ENCODE measurements around the gene CDK4. TPM values are rescaled to one million over a fixed set of nuclear protein-coding genes. Genes with fewer than 3 reads are reported as not detected.

Gene CDK4
- total and polyA plus RNA-seq, 2 of the 13 experiments (the other 11 are each of a cell fraction or from before 2014, with no cell fraction given): 191 to 209 TPM

DNA sequence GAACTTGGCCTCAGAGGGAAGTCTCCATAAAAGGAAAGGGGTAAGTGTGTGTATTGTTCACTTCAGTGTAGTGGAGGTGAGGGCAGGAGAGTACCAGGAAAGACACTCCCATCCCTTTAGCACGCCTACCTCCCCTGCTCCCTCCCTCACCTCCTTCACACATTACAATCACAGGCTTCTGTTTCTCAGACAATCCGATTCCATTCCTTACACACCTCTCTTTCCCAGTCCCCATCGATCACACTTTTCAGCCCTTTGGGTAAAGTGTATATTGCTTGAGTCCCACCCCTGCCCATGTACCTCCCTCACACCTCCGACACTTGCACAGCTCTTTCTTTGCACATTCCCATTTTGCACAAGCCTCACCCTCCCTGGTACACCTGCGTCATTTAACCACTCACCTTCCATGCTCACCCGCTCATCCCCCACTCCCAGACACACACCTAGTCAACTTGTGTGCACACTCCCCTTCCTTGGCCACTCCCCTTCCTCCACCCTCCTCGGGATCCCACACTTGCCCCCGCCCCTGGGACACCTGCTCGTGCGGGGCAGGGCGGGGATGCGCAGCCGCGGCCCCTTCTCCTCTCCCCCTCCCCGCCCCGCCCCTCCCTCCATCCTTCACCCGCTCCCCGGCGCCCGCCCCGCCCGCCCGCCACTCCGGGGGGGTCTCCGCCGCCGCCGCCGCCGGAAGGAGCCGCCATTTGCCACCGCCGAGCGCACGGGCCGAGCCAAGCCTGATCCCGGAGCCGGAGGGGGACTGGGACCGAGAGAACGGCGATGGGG is 2.5 kb upstream of the CDK4 start, which contains the start of gene MARCHF9 (continued):
- TF ChIP-seq, protein P1, sequence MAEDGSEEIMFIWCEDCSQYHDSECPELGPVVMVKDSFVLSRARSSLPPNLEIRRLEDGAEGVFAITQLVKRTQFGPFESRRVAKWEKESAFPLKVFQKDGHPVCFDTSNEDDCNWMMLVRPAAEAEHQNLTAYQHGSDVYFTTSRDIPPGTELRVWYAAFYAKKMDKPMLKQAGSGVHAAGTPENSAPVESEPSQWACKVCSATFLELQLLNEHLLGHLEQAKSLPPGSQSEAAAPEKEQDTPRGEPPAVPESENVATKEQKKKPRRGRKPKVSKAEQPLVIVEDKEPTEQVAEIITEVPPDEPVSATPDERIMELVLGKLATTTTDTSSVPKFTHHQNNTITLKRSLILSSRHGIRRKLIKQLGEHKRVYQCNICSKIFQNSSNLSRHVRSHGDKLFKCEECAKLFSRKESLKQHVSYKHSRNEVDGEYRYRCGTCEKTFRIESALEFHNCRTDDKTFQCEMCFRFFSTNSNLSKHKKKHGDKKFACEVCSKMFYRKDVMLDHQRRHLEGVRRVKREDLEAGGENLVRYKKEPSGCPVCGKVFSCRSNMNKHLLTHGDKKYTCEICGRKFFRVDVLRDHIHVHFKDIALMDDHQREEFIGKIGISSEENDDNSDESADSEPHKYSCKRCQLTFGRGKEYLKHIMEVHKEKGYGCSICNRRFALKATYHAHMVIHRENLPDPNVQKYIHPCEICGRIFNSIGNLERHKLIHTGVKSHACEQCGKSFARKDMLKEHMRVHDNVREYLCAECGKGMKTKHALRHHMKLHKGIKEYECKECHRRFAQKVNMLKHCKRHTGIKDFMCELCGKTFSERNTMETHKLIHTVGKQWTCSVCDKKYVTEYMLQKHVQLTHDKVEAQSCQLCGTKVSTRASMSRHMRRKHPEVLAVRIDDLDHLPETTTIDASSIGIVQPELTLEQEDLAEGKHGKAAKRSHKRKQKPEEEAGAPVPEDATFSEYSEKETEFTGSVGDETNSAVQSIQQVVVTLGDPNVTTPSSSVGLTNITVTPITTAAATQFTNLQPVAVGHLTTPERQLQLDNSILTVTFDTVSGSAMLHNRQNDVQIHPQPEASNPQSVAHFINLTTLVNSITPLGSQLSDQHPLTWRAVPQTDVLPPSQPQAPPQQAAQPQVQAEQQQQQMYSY (CRISPR knock-in tag; IDR thresholded peaks at IDR 0.05): no peak
- TF ChIP-seq KDM2A (CRISPR knock-in tag; IDR thresholded peaks at IDR 0.05; ENCODE audit: borderline replicate concordance, low read depth) (peak; percentile 54; the same call in 1 of the 2 replicates), AKAP8 (CRISPR knock-in tag; IDR thresholded peaks at IDR 0.05) (peak; percentile 94), ZNF563 (CRISPR knock-in tag; IDR thresholded peaks at IDR 0.05) (no peak), SIN3A (IDR thresholded peaks at IDR 0.05; ENCODE audit: borderline replicate concordance, low read depth, low read length) (peak; percentile 26; the same call in 1 of the 2 replicates), NONO (IDR thresholded peaks at IDR 0.05) (no peak), NONO (CRISPR knock-in tag; conservative IDR thresholded peaks at IDR 0.05) (peak; percentile 45), PHF5A (CRISPR knock-in tag; IDR thresholded peaks at IDR 0.05; ENCODE audit: low read depth, unreplicated experiment) (no peak), ZNF615 (CRISPR knock-in tag; IDR thresholded peaks at IDR 0.05; ENCODE audit: borderline replicate concordance) (no peak), ZNF207 (IDR thresholded peaks at IDR 0.05; ENCODE audit: borderline replicate concordance) (no peak)
- TF ChIP-seq, protein P2, sequence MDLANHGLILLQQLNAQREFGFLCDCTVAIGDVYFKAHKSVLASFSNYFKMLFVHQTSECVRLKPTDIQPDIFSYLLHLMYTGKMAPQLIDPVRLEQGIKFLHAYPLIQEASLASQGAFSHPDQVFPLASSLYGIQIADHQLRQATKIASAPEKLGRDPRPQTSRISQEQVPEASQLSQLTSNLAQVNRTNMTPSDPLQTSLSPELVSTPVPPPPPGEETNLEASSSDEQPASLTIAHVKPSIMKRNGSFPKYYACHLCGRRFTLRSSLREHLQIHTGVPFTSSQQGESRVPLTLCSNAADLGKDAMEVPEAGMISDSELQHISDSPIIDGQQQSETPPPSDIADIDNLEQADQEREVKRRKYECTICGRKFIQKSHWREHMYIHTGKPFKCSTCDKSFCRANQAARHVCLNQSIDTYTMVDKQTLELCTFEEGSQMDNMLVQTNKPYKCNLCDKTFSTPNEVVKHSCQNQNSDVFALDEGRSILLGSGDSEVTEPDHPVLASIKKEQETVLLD (CRISPR knock-in tag; IDR thresholded peaks at IDR 0.05; ENCODE audit: low read depth): 0 out of 2 replicates have a peak, but pooled peaks have one; percentile 34
- TF ChIP-seq, protein P3, sequence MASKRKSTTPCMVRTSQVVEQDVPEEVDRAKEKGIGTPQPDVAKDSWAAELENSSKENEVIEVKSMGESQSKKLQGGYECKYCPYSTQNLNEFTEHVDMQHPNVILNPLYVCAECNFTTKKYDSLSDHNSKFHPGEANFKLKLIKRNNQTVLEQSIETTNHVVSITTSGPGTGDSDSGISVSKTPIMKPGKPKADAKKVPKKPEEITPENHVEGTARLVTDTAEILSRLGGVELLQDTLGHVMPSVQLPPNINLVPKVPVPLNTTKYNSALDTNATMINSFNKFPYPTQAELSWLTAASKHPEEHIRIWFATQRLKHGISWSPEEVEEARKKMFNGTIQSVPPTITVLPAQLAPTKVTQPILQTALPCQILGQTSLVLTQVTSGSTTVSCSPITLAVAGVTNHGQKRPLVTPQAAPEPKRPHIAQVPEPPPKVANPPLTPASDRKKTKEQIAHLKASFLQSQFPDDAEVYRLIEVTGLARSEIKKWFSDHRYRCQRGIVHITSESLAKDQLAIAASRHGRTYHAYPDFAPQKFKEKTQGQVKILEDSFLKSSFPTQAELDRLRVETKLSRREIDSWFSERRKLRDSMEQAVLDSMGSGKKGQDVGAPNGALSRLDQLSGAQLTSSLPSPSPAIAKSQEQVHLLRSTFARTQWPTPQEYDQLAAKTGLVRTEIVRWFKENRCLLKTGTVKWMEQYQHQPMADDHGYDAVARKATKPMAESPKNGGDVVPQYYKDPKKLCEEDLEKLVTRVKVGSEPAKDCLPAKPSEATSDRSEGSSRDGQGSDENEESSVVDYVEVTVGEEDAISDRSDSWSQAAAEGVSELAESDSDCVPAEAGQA (IDR thresholded peaks at IDR 0.05; ENCODE audit: low read depth): no peak
- TF ChIP-seq, protein P3 (CRISPR knock-in tag; IDR thresholded peaks at IDR 0.05; ENCODE audit: borderline replicate concordance): no peak
